GM12864 (cell line): ENCODE data around the gene GEMIN2.
"Not testable (repeated sequence)": the region's sequence is repeated elsewhere in the genome, so short reads cannot be mapped to it uniquely, and the experiment has no call there.

Source experiments
- DNase-seq: peaks from one replicate; pipeline ENCODE4 v3.0.0-alpha.2; 2011; ENCODE audit warnings: low read depth
- H3K4me3 ChIP-seq: 2 replicates; pipeline ENCODE4 v1.5.1; 2011; ENCODE audit warnings: mild to moderate bottlenecking, low read depth, low read length, control low read depth
- TF ChIP-seq, protein P1 (sequence below): IDR thresholded peaks from 2 replicates; pipeline ENCODE4 v1.5.1; 2011; ENCODE audit warnings: low read depth, mild to moderate bottlenecking, moderate library complexity, low read length, control low read depth, inconsistent platforms; ENCODE audit errors: missing control alignments

Gene GEMIN2

GRCh38 chr14:39102265-39102968 is 11.7 kb upstream of the GEMIN2 start:
- TF ChIP-seq, protein P1, sequence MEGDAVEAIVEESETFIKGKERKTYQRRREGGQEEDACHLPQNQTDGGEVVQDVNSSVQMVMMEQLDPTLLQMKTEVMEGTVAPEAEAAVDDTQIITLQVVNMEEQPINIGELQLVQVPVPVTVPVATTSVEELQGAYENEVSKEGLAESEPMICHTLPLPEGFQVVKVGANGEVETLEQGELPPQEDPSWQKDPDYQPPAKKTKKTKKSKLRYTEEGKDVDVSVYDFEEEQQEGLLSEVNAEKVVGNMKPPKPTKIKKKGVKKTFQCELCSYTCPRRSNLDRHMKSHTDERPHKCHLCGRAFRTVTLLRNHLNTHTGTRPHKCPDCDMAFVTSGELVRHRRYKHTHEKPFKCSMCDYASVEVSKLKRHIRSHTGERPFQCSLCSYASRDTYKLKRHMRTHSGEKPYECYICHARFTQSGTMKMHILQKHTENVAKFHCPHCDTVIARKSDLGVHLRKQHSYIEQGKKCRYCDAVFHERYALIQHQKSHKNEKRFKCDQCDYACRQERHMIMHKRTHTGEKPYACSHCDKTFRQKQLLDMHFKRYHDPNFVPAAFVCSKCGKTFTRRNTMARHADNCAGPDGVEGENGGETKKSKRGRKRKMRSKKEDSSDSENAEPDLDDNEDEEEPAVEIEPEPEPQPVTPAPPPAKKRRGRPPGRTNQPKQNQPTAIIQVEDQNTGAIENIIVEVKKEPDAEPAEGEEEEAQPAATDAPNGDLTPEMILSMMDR: no peak
- DNase-seq: no peak
- H3K4me3 ChIP-seq: peak overlapping the region; percentile 87

DNA sequence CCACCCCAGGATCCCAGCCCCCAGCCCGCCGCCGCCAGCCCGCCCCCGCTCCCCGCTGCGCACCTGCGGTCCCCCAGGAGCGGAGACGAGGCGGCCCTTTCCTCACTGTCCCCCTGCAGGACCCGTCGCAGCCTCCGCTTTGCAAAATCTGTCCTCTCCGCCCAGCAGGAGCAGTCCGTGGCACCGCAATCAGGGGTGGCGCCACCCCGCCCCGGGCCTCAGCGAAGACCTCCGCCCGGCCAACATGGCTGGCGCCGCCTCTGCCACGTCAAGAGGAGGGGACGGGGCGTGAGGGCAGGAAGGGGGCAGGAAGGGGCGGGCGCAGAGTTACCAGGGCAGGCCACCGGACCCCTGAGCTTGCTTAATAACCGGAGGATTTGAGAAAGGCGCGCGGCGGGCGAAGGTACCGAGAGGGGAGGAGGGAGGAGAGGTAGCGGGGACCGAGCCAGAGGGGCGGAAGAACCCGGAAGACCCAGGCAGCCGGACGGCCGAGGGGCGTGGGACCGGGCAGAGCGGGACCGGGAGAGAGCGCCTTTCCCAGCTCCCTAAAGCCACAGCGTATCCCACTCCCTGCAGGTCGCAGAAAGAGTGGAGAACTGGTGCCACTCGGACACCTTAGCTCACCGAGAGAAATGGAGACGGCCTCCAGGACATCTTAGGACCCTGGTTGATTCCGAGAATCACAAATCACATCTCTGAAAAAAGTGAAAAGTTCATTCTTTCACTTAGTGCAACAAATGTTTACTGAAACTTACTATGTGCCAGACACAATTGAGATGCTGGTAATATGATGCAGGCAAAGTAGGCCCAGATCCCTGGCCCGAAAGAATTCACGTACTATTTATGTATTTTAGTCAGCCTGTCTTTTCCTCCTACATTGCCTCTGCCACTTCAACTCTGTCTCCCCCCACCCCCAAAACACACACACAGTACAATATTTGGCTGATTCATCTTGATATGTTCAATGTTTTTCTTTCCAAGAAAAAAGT is 10.9 kb upstream of the GEMIN2 start, which contains the start of gene SEC23A:
SEC23A (minus strand) TSS at position 267 of the 989 bp plus-strand sequence. CDS start 7,117 bp downstream, outside the sequence.
- peak within 1 kb of the TSS; percentile 87 for H3K4me3 ChIP-seq
- DNase-seq: peak; percentile 67
- TF ChIP-seq, protein P1: no peak

DNA sequence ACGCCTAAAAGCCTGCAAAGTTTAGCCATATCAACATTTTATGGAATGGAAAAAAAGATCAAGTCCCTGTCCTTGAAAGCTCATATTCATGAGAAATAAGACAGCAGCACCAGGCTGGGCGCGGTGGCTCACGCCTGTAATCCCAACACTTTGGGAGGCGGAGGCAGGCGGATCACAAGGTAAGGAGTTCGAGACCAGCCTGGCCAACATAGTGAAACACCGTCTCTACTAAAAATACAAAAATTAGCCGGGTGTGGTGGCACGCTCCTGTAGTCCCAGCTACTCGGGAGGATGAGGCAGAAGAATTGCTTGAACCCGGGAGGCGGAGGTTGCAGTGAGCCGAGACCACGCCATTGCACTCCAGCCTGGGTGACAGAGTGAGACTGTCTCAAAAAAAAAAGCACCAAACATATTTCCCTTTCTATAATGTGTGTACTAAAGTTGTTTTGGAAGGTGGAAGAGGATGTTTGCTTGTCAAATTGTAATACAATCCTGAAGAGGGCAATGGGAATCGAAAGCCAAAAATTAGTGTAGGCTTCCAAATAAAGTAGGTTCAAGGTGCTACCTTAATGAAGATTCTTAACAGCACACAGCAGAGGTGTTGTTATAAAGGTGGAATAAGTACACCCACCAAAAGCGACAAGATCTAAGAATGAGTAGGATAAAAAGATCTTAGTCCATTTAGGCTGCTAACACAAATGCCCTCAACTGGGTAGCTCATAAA is 9.9 kb upstream of the GEMIN2 start:
- not testable (repeated sequence) for DNase-seq
- H3K4me3 ChIP-seq: peak overlapping the region; percentile 87

- TF ChIP-seq, protein P1: peak; percentile 39
- no peak overlapping the region for H3K4me3 ChIP-seq
- DNase-seq: no peak
Measured at GRCh38 chr14:39107591-39107996, 6.5 kb upstream of the GEMIN2 start.

DNA sequence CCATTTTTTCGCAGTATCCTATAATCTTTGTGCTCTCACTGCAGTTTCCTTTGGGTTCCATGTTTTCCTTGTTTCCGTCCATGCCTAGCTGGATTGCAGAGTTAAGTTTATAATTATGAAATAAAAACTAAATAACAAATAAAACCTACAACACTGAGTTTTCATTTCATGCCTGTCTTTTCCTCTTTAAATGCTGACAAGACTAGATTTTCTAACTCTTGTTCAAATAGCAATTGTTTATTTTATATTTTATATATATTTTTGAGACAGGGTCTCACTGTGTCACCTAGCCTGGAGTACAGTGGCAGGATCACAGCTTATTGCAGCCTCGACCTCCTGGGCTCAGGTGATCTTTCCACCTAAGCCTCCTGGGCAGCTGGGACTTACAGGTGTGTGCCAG is 5.3 kb upstream of the GEMIN2 start:
- no peak overlapping the region for H3K4me3 ChIP-seq
- DNase-seq: no peak
- TF ChIP-seq, protein P1: no peak

DNA sequence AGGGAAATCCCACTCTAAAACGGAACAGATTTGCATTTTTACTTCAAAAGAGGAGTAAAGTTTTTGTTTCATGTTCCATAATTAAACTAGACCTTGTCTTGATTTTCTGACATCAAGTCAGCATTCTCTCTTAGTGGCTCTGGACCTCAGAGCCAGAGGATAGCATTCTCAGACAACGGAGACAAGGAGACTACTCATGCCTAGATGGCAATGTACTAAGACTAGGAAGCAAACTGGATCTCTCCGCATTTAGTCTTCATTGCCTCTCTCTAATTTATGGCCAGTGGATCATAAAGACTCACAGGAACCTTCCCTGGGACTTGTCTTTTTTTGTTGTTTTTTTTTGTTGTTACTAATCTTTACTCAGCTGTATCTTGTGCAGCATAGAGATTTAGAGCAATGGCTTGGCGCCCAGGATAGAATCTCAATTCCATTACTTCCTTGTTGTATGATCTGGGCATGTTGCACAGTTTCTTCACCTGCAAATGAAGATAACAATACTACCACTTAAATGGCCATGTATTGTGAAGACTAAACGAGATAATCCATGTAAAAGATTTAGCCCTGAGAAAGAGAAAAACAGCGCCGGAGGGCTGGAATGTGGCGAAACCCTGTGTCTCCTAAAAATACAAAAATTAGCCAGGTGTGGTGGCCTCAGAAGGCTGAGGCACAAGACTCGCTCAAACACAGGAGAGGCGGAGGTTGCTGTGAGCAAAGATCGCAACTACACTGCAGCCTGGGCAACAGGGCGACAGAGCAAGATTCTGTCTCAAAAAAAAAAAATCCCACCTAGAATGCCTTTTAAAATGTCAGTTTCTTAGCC is 4.0 kb upstream of the GEMIN2 start:
- TF ChIP-seq, protein P1: no peak
- H3K4me3 ChIP-seq: no peak overlapping the region
- DNase-seq: no peak
